Chondrocyte (in vitro differentiated cells): ENCODE data around the gene PLSCR3. TPM values are rescaled to one million over a fixed set of nuclear protein-coding genes. Genes with fewer than 3 reads are reported as not detected.

ENCODE experiments used
- DNase-seq: peaks from one replicate; pipeline ENCODE4 v3.0.0; 2021; ENCODE audit warnings: mixed read lengths, low spot score
- H3K27ac Mint-ChIP-seq: one replicate; pipeline ENCODE4 v1.8.0; 2021; ENCODE audit warnings: mild to moderate bottlenecking, moderate library complexity, mixed read lengths; ENCODE audit not compliant: unreplicated experiment
- H3K27me3 Mint-ChIP-seq: 2 replicates; pipeline ENCODE4 v1.8.0; 2021; ENCODE audit warnings: low read depth, mixed read lengths
- H3K36me3 Mint-ChIP-seq: 2 replicates; pipeline ENCODE4 v1.8.0; 2021; ENCODE audit warnings: low read depth, mixed read lengths
- H3K4me1 Mint-ChIP-seq: 2 replicates; pipeline ENCODE4 v1.8.0; 2021; ENCODE audit warnings: low read depth, mild to moderate bottlenecking, mixed read lengths
- H3K4me3 Mint-ChIP-seq: one replicate; pipeline ENCODE4 v1.8.0; 2021; ENCODE audit warnings: mild to moderate bottlenecking, moderate library complexity, mixed read lengths; ENCODE audit not compliant: unreplicated experiment
- H3K9me3 Mint-ChIP-seq: 2 replicates; pipeline ENCODE4 v1.8.0; 2021; ENCODE audit warnings: low read depth, mixed read lengths
- total RNA-seq: library from RNA; stranded (reverse); gene quantifications from 3 replicates; pipeline ENCODE4 v1.2.1, GENCODE V29; 2021
- TF ChIP-seq, protein P1 (sequence below): fragments of 200-600 bp; sonication (generic); IDR thresholded peaks from 2 replicates; pipeline ENCODE4 v1.5.0; 2021; ENCODE audit warnings: antibody characterized with exemption, mild to moderate bottlenecking, moderate library complexity

Gene PLSCR3
- total RNA-seq, 1 donor from 2014 or later, result 81.5 TPM

- no peaks in the 10 kb centered on the region for H3K27me3 Mint-ChIP-seq
- TF ChIP-seq, protein P1, sequence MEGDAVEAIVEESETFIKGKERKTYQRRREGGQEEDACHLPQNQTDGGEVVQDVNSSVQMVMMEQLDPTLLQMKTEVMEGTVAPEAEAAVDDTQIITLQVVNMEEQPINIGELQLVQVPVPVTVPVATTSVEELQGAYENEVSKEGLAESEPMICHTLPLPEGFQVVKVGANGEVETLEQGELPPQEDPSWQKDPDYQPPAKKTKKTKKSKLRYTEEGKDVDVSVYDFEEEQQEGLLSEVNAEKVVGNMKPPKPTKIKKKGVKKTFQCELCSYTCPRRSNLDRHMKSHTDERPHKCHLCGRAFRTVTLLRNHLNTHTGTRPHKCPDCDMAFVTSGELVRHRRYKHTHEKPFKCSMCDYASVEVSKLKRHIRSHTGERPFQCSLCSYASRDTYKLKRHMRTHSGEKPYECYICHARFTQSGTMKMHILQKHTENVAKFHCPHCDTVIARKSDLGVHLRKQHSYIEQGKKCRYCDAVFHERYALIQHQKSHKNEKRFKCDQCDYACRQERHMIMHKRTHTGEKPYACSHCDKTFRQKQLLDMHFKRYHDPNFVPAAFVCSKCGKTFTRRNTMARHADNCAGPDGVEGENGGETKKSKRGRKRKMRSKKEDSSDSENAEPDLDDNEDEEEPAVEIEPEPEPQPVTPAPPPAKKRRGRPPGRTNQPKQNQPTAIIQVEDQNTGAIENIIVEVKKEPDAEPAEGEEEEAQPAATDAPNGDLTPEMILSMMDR, result no peak
- H3K4me3 Mint-ChIP-seq, result no peak overlapping the region
- H3K4me1 Mint-ChIP-seq, result peaks cover 17% of the 10 kb centered on the region
- peaks cover 23% of the 10 kb centered on the region for H3K36me3 Mint-ChIP-seq
- no peaks in the 10 kb centered on the region for H3K9me3 Mint-ChIP-seq
- no peak overlapping the region for H3K27ac Mint-ChIP-seq
- DNase-seq, result no peak
Measured at GRCh38 chr17:7408252-7408727, 14.0 kb upstream of the PLSCR3 start.

DNA sequence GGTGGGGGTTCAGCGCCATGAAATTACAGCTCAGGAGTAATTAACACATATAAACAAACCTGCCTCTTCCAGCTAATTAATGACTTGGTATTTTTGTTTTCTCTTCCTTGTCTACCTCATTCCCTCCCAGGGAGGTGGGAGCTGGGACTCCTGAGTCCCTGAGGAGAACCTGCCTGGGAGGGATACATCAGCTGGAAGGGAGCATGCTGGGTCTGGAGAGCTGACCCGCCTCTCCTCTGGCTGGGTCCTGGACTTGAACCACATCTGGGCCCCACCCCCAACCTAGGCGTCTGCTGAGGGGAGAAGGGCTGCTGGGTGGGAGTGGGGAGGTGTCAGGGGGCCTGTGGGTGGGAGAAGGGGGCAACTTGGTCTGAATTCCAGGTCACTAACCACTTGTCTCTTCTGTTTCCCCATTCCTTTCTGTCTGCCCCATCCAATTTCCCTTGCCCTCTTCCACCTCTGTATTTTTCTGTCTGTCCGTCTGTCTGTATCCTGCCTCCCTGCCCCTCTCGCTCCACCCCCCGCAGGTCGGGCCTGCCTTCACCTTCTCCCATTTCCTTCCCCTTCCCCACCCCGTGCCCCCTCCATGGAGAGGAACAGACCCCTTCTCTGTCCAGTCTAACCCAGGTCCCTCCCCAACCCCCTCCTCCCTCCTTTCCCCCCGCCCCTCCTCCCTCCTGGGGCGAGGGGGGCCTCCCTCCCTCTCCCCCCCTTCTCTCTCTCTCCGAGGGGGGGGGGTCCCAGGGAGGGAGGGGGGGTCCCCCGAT is 13.3 kb upstream of the PLSCR3 start, which contains the start of gene NLGN2:
Gene NLGN2 (plus strand): TSS at position 361 of the 767 bp plus-strand sequence. CDS start 411 bp downstream, outside the sequence.
- Mint-ChIP-seq H3K4me3 (no peak within 1 kb of the TSS), H3K27me3 (no peaks in the 10 kb centered on the region)
- TF ChIP-seq, protein P1, result no peak

GRCh38 chr17:7407082-7407481 is 12.8 kb upstream of the PLSCR3 start:
- Mint-ChIP-seq H3K4me1 (peaks cover 24% of the 10 kb centered on the region), H3K36me3 (peaks cover 20% of the 10 kb centered on the region), H3K27me3 (no peaks in the 10 kb centered on the region), H3K4me3 (no peak overlapping the region), H3K9me3 (no peaks in the 10 kb centered on the region), H3K27ac (no peak overlapping the region)
- no peak for DNase-seq
- TF ChIP-seq, protein P1, result no peak

More for the DNA sequence above, 13.3 kb upstream of the PLSCR3 start, which contains the start of gene NLGN2:
- DNase-seq, result no peak
- no peaks in the 10 kb centered on the region for H3K9me3 Mint-ChIP-seq
- H3K27ac Mint-ChIP-seq, result peak within 1 kb of the TSS; percentile 54
- H3K4me1 Mint-ChIP-seq, result peaks cover 24% of the 10 kb centered on the region
- peaks cover 21% of the 10 kb centered on the region for H3K36me3 Mint-ChIP-seq

DNA sequence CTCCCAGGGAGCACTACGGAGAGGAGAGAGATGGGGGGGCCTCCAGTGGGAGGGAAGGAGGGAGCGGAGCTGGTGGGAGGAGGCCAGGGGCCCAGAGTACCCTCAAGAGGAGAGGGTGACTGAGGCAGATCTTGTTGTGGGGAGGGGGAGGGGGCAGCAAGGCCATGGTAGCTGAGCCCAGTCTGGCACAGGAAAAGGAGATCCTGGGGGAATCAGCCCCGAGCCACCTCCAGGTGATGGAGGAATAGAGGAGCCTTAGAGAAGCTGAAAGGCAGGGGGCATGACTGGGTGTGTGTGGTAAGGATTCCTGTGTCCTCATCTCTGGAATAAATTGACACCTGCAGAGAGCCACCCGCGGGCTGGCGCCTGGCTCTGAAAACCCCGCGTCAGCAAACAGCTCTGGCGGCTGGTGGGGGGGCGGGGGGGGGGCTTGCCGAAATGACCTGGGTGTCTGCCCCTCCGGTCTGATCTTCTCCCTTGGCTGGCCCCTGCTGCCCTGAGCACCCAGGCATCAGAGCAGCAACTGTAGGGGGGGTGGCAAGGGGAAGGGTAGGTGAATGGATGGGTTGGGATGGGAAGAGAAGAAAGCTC is 12.0 kb upstream of the PLSCR3 start:
- peak overlapping the region; percentile 77 for H3K4me3 Mint-ChIP-seq
- TF ChIP-seq, protein P1, result no peak
- no peak for DNase-seq
- peaks cover 27% of the 10 kb centered on the region for H3K4me1 Mint-ChIP-seq
- H3K9me3 Mint-ChIP-seq, result no peaks in the 10 kb centered on the region
- H3K27ac Mint-ChIP-seq, result no peak overlapping the region
- peaks cover 19% of the 10 kb centered on the region for H3K36me3 Mint-ChIP-seq
- H3K27me3 Mint-ChIP-seq, result no peaks in the 10 kb centered on the region
